ENCODE data around the gene CCDC91.
"Not testable (repeated sequence)": the region's sequence is repeated elsewhere in the genome, so short reads cannot be mapped to it uniquely, and the experiment has no call there.

CCDC91 gene

GRCh38 chr12:28192125-28192524 is 1.9 kb downstream of the CCDC91 start:
- no peak for ATAC-seq (replicated peaks)
- H3K9me3 Mint-ChIP-seq: no peaks in the 10 kb centered on the region
- H3K4me3 Mint-ChIP-seq: peak overlapping the region; percentile 95 to 97
- H3K27me3 Mint-ChIP-seq: no peaks in the 10 kb centered on the region
- H3K27ac Mint-ChIP-seq: peak overlapping the region; percentile 100
- H3K36me3 Mint-ChIP-seq (ENCODE audit: insufficient read depth): peaks cover 18% of the 10 kb centered on the region
- peaks cover 39 to 54% of the 10 kb centered on the region in 2 donors for H3K4me1 Mint-ChIP-seq (ENCODE audit: low read depth in 2 of 2)
- no peak for DNase-seq

DNA sequence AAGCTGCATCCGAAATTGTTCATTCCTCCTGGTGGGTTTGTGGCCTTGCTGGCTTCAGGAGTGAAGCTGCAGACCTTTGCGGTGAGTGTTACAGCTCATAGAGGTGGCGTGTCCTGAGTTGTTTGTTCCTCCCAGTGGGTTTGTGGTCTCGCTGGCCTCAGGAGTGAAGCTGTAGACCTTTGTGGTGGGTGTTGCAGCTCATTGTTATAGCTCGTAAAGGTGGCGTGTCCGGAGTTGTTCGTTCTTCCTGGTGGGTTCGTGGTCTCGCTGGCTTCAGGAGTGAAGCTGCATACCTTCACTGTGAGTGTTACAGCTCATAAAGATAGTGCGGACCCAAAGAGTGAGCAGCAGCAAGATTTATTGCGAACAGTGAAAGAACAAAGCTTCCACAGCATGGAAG is 4.4 kb downstream of the CCDC91 start:
- H3K27ac Mint-ChIP-seq; DNase-seq; ATAC-seq (replicated peaks); H3K4me3 Mint-ChIP-seq; H3K9me3 Mint-ChIP-seq; H3K27me3 Mint-ChIP-seq: not testable (repeated sequence)
- peaks cover 18% of the 10 kb centered on the region for H3K36me3 Mint-ChIP-seq (ENCODE audit: insufficient read depth)
- H3K4me1 Mint-ChIP-seq (ENCODE audit: low read depth in 2 of 2): peaks cover 42 to 48% of the 10 kb centered on the region in 2 donors

DNA sequence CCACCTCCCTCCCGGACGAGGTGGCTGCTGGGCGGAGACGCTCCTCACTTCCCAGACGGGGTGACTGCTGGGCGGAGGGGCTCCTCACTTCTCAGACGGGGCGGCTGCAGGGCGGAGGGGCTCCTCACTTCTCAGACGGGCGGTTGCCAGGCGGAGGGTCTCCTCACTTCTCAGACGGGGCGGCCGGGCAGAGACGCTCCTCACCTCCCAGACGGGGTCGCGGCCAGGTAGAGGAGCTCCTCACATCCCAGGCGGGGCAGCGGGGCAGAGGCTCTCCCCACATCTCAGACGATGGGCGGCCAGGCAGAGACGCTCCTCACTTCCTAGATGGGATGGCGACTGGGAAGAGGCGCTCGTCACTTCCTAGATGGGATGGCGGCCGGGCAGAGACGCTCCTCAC is 10.9 kb downstream of the CCDC91 start:
- not testable (repeated sequence) for H3K27ac Mint-ChIP-seq; H3K27me3 Mint-ChIP-seq; DNase-seq; H3K9me3 Mint-ChIP-seq; H3K4me3 Mint-ChIP-seq; ATAC-seq (replicated peaks); H3K36me3 Mint-ChIP-seq (ENCODE audit: insufficient read depth)
- peaks cover 14 to 32% of the 10 kb centered on the region in 2 donors for H3K4me1 Mint-ChIP-seq (ENCODE audit: low read depth in 2 of 2)

DNA sequence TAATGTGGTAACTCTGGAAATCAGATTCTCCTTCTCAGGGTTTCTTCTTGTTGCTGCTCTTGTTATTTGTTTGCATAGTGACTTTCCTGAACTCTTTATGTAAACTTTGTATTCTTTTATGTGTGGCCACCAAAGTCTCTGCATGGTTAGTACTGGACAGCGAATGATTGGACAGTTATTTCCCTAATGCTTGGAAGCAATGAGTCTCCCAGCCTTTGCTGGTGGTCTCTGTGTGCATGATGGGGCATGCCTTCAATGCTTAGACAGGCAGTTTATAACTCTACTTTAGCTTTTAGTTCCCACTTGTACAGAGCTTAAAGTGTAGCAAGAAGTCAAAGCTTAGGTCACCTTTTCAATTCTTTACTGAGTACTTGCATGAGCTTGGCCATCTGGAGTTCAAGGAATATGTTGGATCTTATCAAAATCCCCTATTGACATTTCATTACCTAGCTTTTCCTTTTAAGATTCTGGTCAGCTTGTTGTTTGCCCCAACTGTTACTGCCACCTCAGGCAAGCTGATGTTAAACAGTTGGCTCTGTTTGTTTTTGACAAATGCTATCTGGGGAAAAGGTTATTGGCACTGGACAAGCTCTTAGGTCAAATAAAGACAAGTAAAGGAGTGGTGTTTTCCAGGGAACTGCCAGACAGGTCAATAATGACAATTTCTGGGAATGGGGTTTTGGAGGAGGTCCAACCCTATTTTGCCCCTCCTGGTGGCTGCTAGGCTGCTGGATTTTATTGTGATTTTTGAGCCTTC is 12.3 kb downstream of the CCDC91 start:
- Mint-ChIP-seq H3K36me3 (ENCODE audit: insufficient read depth) (no peaks in the 10 kb centered on the region), H3K27ac (no peak overlapping the region), H3K4me3 (no peak overlapping the region), H3K4me1 (ENCODE audit: low read depth in 2 of 2) (peaks cover 8 to 24% of the 10 kb centered on the region in 2 donors), H3K9me3 (no peaks in the 10 kb centered on the region), H3K27me3 (no peaks in the 10 kb centered on the region)
- ATAC-seq (replicated peaks) (no peak), DNase-seq (no peak)

- peaks cover 13% of the 10 kb centered on the region for H3K36me3 Mint-ChIP-seq (ENCODE audit: insufficient read depth)
- ATAC-seq (replicated peaks): no peak
- H3K4me1 Mint-ChIP-seq (ENCODE audit: low read depth in 2 of 2): peaks cover 8 to 31% of the 10 kb centered on the region in 2 donors
- H3K27me3 Mint-ChIP-seq: no peaks in the 10 kb centered on the region
- DNase-seq: no peak
- no peaks in the 10 kb centered on the region for H3K9me3 Mint-ChIP-seq
- no peak overlapping the region for H3K27ac Mint-ChIP-seq
- no peak overlapping the region for H3K4me3 Mint-ChIP-seq
Measured at GRCh38 chr12:28209782-28210181, 19.5 kb downstream of the CCDC91 start.

GRCh38 chr12:28212182-28212581 is 21.9 kb downstream of the CCDC91 start:
- Mint-ChIP-seq H3K4me1 (ENCODE audit: low read depth in 2 of 2) (peaks cover 5 to 38% of the 10 kb centered on the region in 2 donors), H3K4me3 (no peak overlapping the region), H3K9me3 (no peaks in the 10 kb centered on the region), H3K36me3 (ENCODE audit: insufficient read depth) (peaks cover 13% of the 10 kb centered on the region), H3K27me3 (no peaks in the 10 kb centered on the region), H3K27ac (no peak overlapping the region)
- ATAC-seq (replicated peaks): no peak
- DNase-seq: no peak

- Mint-ChIP-seq H3K9me3 (no peaks in the 10 kb centered on the region), H3K4me1 (ENCODE audit: low read depth in 2 of 2) (peaks cover 7 to 44% of the 10 kb centered on the region in 2 donors), H3K4me3 (no peak overlapping the region), H3K36me3 (ENCODE audit: insufficient read depth) (peaks cover 5% of the 10 kb centered on the region), H3K27me3 (no peaks in the 10 kb centered on the region), H3K27ac (no peak overlapping the region)
- ATAC-seq (replicated peaks) (no peak), DNase-seq (no peak)
Measured at GRCh38 chr12:28215021-28215420, 24.8 kb downstream of the CCDC91 start.

- DNase-seq: no peak
- H3K27ac Mint-ChIP-seq: no peak overlapping the region
- ATAC-seq (replicated peaks): no peak
- no peak overlapping the region for H3K4me3 Mint-ChIP-seq
- no peaks in the 10 kb centered on the region for H3K9me3 Mint-ChIP-seq
- peaks cover 8 to 45% of the 10 kb centered on the region in 2 donors for H3K4me1 Mint-ChIP-seq (ENCODE audit: low read depth in 2 of 2)
- no peaks in the 10 kb centered on the region for H3K27me3 Mint-ChIP-seq
- peaks cover under 1% of the 10 kb centered on the region for H3K36me3 Mint-ChIP-seq (ENCODE audit: insufficient read depth)
Measured at GRCh38 chr12:28216016-28216415, 25.8 kb downstream of the CCDC91 start.

- ATAC-seq (replicated peaks) (no peak), DNase-seq (no peak)
- Mint-ChIP-seq H3K4me1 (ENCODE audit: low read depth in 2 of 2) (peaks cover 20 to 60% of the 10 kb centered on the region in 2 donors), H3K27ac (no peak overlapping the region), H3K9me3 (no peaks in the 10 kb centered on the region), H3K27me3 (no peaks in the 10 kb centered on the region), H3K36me3 (ENCODE audit: insufficient read depth) (peaks cover 3% of the 10 kb centered on the region), H3K4me3 (no peak overlapping the region)
Measured at GRCh38 chr12:28217805-28218204, 27.5 kb downstream of the CCDC91 start.

DNA sequence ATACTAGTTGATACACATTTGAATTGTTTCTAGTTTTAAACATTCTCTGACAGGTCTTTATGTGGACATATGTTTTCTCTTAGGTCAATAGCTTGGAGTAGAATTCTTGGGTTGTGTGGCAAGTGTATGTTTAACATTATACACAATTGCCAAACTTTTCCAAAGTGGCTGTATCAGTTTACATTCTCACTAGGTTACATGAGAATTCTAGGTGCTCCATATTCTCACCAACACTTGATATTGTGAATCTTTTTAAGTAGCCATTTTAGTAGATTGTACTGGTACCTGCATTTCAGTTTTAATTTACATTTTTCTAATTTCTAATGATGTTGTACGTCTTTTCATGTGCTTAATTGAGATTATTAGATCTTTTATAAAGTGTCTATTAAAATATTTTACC is 28.6 kb downstream of the CCDC91 start:
- no peak for ATAC-seq (replicated peaks)
- H3K27me3 Mint-ChIP-seq: no peaks in the 10 kb centered on the region
- no peak for DNase-seq
- peaks cover 3% of the 10 kb centered on the region for H3K36me3 Mint-ChIP-seq (ENCODE audit: insufficient read depth)
- H3K9me3 Mint-ChIP-seq: no peaks in the 10 kb centered on the region
- no peak overlapping the region for H3K27ac Mint-ChIP-seq
- H3K4me1 Mint-ChIP-seq (ENCODE audit: low read depth in 2 of 2): peaks cover 28 to 62% of the 10 kb centered on the region in 2 donors
- H3K4me3 Mint-ChIP-seq: no peak overlapping the region

GRCh38 chr12:28219827-28220226 is 29.6 kb downstream of the CCDC91 start:
- DNase-seq (no peak), ATAC-seq (replicated peaks) (no peak)
- Mint-ChIP-seq H3K9me3 (no peaks in the 10 kb centered on the region), H3K4me1 (ENCODE audit: low read depth in 2 of 2) (peaks cover 27 to 60% of the 10 kb centered on the region in 2 donors), H3K4me3 (no peak overlapping the region), H3K36me3 (ENCODE audit: insufficient read depth) (peaks cover 3% of the 10 kb centered on the region), H3K27ac (no peak overlapping the region), H3K27me3 (no peaks in the 10 kb centered on the region)

DNA sequence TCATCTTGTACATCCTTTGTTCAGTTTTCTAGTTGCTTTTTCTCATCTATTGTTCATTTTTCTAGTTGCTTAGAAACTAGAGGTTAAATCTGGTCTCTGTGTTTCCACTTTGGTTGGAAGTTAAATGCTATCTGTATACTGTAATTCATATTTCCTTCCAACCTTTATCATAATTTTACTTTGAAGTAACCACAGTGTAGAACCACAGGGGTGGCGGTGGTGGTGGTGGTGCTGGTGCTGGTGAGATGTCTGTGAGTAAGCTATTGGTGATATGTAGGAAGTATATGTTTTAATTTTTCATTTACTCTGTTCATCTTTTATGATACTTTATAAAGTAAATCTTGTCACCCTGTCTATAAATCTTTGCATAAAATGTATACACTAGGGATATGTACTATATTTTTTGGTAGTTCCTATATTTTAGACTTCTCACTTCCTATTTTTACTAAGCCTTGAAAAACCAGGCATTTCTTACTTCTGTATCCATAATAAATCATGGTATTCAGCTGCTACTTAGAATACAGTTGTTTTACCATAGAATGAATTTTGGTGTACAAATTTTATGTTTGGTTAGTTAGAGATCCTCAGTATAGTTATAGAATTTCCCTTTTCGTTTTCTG is 31.9 kb downstream of the CCDC91 start:
- Mint-ChIP-seq H3K4me3 (peak overlapping the region; percentile 9 to 49), H3K9me3 (no peaks in the 10 kb centered on the region), H3K4me1 (ENCODE audit: low read depth in 2 of 2) (peaks cover 31 to 50% of the 10 kb centered on the region in 2 donors), H3K27ac (peak overlapping the region; percentile 13 to 52), H3K36me3 (ENCODE audit: insufficient read depth) (peaks cover 3% of the 10 kb centered on the region), H3K27me3 (no peaks in the 10 kb centered on the region)
- ATAC-seq (replicated peaks) (peak; percentile 90), DNase-seq (peak; percentile 48 to 60 (median 51))

DNA sequence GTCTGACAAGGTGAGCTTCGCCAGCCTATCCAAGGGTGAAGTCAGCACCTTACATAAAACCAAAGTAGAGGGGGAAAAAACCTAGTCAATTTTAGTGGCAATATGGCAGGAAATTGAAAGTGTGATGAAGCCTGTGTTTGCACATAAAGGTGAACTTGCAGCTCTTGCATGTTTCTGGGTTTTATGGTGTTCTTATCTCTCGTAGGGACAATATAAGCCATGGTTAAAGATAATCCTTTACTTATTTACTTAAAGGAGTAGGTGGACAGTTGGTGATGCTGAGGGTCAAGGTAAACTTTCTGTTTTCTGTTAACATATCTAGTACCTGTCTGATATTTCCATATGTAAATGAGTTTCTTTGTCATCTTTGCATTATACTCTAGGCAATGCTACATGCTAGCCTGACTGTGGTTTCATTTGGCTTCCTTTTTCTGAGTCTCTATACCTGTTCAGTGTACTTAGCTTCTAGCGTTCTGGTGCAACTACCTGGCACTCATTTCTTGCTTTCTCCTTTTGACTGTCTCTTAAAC is 32.8 kb downstream of the CCDC91 start:
- no peak for DNase-seq
- Mint-ChIP-seq H3K36me3 (ENCODE audit: insufficient read depth) (peaks cover 3% of the 10 kb centered on the region), H3K4me3 (peak overlapping the region; percentile 58 to 74), H3K27me3 (no peaks in the 10 kb centered on the region), H3K4me1 (ENCODE audit: low read depth in 2 of 2) (peaks cover 31 to 42% of the 10 kb centered on the region in 2 donors), H3K27ac (peak overlapping the region in 1 of 2 donors; percentile 52), H3K9me3 (no peaks in the 10 kb centered on the region)
- ATAC-seq (replicated peaks): peak; percentile 66

DNA sequence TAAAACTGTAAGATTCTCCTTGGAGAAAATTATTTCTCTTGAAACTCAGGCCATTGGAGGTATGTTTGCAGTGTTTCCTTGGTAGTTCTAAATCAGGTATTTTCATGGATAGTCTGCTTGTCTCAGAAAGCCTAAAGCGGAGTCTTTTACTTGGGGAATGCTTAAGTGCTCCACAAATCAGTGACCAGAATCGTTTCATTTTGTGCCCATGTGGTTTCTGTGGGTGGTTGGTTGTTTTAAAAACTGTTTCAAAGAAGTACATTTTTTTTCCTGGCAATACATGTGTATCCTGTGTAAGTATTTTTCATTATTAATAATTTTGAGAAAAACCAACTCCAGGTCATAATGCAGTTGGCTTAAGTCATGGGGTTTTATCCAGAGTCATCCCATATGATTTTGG is 33.6 kb downstream of the CCDC91 start:
- Mint-ChIP-seq H3K27ac (peak overlapping the region in 1 of 2 donors; percentile 52), H3K9me3 (no peaks in the 10 kb centered on the region), H3K36me3 (ENCODE audit: insufficient read depth) (peaks cover 3% of the 10 kb centered on the region), H3K4me3 (peak overlapping the region; percentile 58 to 74), H3K27me3 (no peaks in the 10 kb centered on the region), H3K4me1 (ENCODE audit: low read depth in 2 of 2) (peaks cover 31 to 41% of the 10 kb centered on the region in 2 donors)
- ATAC-seq (replicated peaks) (no peak), DNase-seq (no peak)

All from effector memory CD8-positive, alpha-beta T cell (primary cell).